HepG2 (cell line): ENCODE measurements around the gene SULT6B1. TPM values are rescaled to one million over a fixed set of nuclear protein-coding genes. Genes with fewer than 3 reads are reported as not detected.

ENCODE experiments used
- ATF7 ChIP-seq, 2 experiments: fragments of 450-650 bp in 1 of 2; sonication (generic) in 1 of 2; formaldehyde crosslinking in 1 of 2; IDR thresholded peaks; 2 replicates each; pipeline versions ENCODE4 v1.4.0 to v1.6.1; 2016 to 2020; ENCODE audit warnings: antibody characterized with exemption in 1 of 2, mild to moderate bottlenecking in 1 of 2, missing genetic modification reagents in 1 of 2
- CCAR2 ChIP-seq: fragments of 200-400 bp; formaldehyde crosslinking; optimal IDR thresholded peaks from 2 replicates; pipeline ENCODE3; 2018; ENCODE audit warnings: low read depth, mild to moderate bottlenecking, low read length, moderate library complexity
- ELF1 ChIP-seq: sonication (generic); formaldehyde crosslinking; IDR thresholded peaks from 2 replicates; pipeline ENCODE4 v1.4.0; 2020; ENCODE audit warnings: missing genetic modification reagents
- EP300 ChIP-seq, 3 experiments: sonication (generic) in 1 of 3; formaldehyde crosslinking in 1 of 3; IDR thresholded peaks; 2 replicates each; pipeline versions ENCODE4 v1.5.1 to v1.6.1; 2011 to 2020; ENCODE audit warnings: low read depth in 2 of 3, low read length in 2 of 3, borderline replicate concordance in 1 of 3, improper control_type of control experiment in 1 of 3, mild to moderate bottlenecking in 1 of 3, missing genetic modification reagents in 1 of 3, moderate library complexity in 1 of 3
- HNRNPLL ChIP-seq: fragments of 200-400 bp; formaldehyde crosslinking; IDR thresholded peaks from 2 replicates; pipeline ENCODE4 v1.6.1; 2017; ENCODE audit warnings: mild to moderate bottlenecking, low read depth, low read length; ENCODE audit not compliant: poor library complexity, severe bottlenecking
- JARID2 ChIP-seq: sonication (generic); formaldehyde crosslinking; IDR thresholded peaks from 2 replicates; pipeline ENCODE4 v1.8.1; 2023; ENCODE audit warnings: missing genetic modification reagents, inconsistent platforms; ENCODE audit not compliant: insufficient replicate concordance
- KDM2A ChIP-seq: sonication (generic); formaldehyde crosslinking; IDR thresholded peaks from 2 replicates; pipeline ENCODE4 v1.4.0; 2020; ENCODE audit warnings: low read depth, missing genetic modification reagents, borderline replicate concordance
- KLF9 ChIP-seq: IDR thresholded peaks from 2 replicates; pipeline ENCODE4 v1.6.1; 2016; ENCODE audit warnings: low read depth
- MTA3 ChIP-seq: sonication (generic); formaldehyde crosslinking; IDR thresholded peaks from 2 replicates; pipeline ENCODE4 v1.4.0; 2020; ENCODE audit warnings: missing genetic modification reagents
- RAD21 ChIP-seq: fragments of 450-650 bp; formaldehyde crosslinking; IDR thresholded peaks from 2 replicates; pipeline ENCODE4 v1.5.0; 2020; ENCODE audit warnings: mild to moderate bottlenecking
- SAP130 ChIP-seq: IDR thresholded peaks from 2 replicates; pipeline ENCODE4 v1.6.1; 2016; ENCODE audit warnings: low read depth
- SIN3A ChIP-seq: IDR thresholded peaks from 2 replicates; pipeline ENCODE4 v1.6.1; 2011; ENCODE audit warnings: low read depth, mild to moderate bottlenecking, control low read depth, low read length, borderline replicate concordance
- SP140L ChIP-seq: sonication (generic); formaldehyde crosslinking; IDR thresholded peaks from 2 replicates; pipeline ENCODE4 v1.4.0; 2020; ENCODE audit warnings: missing genetic modification reagents, borderline replicate concordance
- SSRP1 ChIP-seq: IDR thresholded peaks from 2 replicates; pipeline ENCODE4 v1.6.1; 2016; ENCODE audit warnings: control low read depth
- TEAD2 ChIP-seq: sonication (generic); formaldehyde crosslinking; IDR thresholded peaks from 2 replicates; pipeline ENCODE4 v1.9.0; 2021; ENCODE audit warnings: missing genetic modification reagents
- THYN1 ChIP-seq: sonication (generic); formaldehyde crosslinking; IDR thresholded peaks from 2 replicates; pipeline ENCODE4 v1.8.1; 2023; ENCODE audit warnings: low read depth, mild to moderate bottlenecking, moderate library complexity, missing genetic modification reagents, borderline replicate concordance
- ZNF225 ChIP-seq: sonication (generic); formaldehyde crosslinking; IDR thresholded peaks from 2 replicates; pipeline ENCODE4 v1.4.0; 2020; ENCODE audit warnings: mild to moderate bottlenecking, missing genetic modification reagents
- ZNF570 ChIP-seq: sonication (generic); formaldehyde crosslinking; IDR thresholded peaks from 2 replicates; pipeline ENCODE4 v1.4.0; 2020; ENCODE audit warnings: mild to moderate bottlenecking, missing genetic modification reagents, borderline replicate concordance
- polyA plus RNA-seq, 8 experiments: library from polyadenylated mRNA; depleted of rRNA in 3 of 8; stranded (reverse) in 7 of 8; unstranded in 1 of 8; fragments of >200 nt; fragmentation: Illumina TruSeq in 4 of 8; extraction: Trizol in 4 of 8; gene quantifications; 2 replicates each; pipeline versions ENCODE4 v1.2.1 to v1.2.3, GENCODE V29; 2011 to 2016; ENCODE audit warnings: low read depth in 4 of 8, missing spikeins in 1 of 8, mixed read lengths in 1 of 8; ENCODE audit not compliant: insufficient read depth in 1 of 8
- total RNA-seq, 5 experiments: library from RNA; depleted of rRNA; stranded (reverse); fragments of >200 nt; fragmentation: Illumina TruSeq; extraction: Trizol; gene quantifications; 2 replicates each; pipeline ENCODE4 v1.2.3, GENCODE V29; 2016; ENCODE audit warnings: low read depth in 1 of 5
- TF ChIP-seq, protein P1 (sequence below): sonication (generic); formaldehyde crosslinking; IDR thresholded peaks from 2 replicates; pipeline ENCODE4 v1.8.0; 2022; ENCODE audit warnings: mild to moderate bottlenecking, missing genetic modification reagents
- TF ChIP-seq, protein P2 (sequence below): sonication (generic); formaldehyde crosslinking; IDR thresholded peaks from 2 replicates; pipeline ENCODE4 v1.9.0; 2022; ENCODE audit warnings: missing genetic modification reagents, mild to moderate bottlenecking, borderline replicate concordance
- TF ChIP-seq, protein P3 (sequence below): sonication (generic); formaldehyde crosslinking; IDR thresholded peaks from 2 replicates; pipeline ENCODE4 v1.4.0; 2020; ENCODE audit warnings: missing genetic modification reagents
- TF ChIP-seq, protein P4 (sequence below): sonication (generic); formaldehyde crosslinking; IDR thresholded peaks from 2 replicates; pipeline ENCODE4 v1.4.0; 2020; ENCODE audit warnings: missing genetic modification reagents

The SULT6B1 gene
- total and polyA plus RNA-seq, 2 of the 13 experiments (the other 11 are each of a cell fraction or from before 2014, with no cell fraction given), result not detected

DNA sequence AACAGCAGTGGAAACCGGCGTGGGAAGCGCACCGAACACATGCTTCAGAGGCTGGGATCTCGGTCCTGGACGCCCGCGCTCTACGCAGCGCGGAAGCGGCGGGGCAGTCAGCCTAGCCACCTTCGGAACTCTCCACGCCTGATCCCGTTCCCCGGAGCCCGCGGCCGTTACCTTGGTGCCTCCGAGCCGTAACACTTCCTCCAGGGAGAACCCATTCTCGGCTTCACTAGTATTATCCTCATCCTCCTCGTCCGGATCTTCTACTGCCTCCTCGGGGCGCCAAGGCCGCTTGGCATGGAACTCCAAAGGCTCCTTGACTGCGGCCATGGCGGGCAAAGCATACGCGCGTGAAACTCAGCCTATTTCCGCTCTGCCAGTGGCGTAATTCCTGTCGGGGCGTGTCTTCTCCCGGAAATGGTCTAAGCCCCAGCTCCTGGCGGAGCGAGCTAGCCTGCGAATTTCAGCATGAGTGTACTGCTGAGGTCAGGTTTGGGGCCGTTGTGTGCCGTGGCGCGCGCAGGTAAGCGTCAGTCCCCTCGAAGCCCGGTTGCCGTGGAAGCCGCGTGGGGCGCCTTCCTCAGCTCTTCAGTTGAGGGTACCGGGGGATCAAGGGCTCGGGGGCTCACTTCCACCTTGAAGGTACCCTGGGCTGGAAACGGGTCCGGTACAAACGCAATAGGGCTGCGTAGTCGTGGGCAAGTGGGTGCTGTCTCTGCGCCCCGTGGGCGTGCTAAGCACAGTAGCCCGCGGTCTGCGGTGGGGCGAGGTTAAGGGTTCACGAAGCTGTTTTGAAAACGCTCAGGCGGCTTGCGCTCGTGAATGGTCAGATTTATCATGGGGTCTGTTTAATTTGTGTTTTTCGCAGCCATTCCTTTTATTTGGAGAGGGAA is 43.0 kb upstream of the SULT6B1 start, which contains the start of the genes CEBPZ and NDUFAF7 (continued):
- TF ChIP-seq, protein P1, sequence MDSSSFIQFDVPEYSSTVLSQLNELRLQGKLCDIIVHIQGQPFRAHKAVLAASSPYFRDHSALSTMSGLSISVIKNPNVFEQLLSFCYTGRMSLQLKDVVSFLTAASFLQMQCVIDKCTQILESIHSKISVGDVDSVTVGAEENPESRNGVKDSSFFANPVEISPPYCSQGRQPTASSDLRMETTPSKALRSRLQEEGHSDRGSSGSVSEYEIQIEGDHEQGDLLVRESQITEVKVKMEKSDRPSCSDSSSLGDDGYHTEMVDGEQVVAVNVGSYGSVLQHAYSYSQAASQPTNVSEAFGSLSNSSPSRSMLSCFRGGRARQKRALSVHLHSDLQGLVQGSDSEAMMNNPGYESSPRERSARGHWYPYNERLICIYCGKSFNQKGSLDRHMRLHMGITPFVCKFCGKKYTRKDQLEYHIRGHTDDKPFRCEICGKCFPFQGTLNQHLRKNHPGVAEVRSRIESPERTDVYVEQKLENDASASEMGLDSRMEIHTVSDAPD, result peak; percentile 76; the same call in 1 of the 2 replicates
- TF ChIP-seq SSRP1 (CRISPR knock-in tag) (no peak), MTA3 (CRISPR knock-in tag) (no peak), SAP130 (CRISPR knock-in tag) (peak; percentile 98), ZNF570 (CRISPR knock-in tag) (no peak), SIN3A (peak; percentile 90), KDM2A (peak; percentile 98), RAD21 (CRISPR knock-in tag) (peak; percentile 6), EP300 (IDR thresholded peaks at IDR 0.05; ENCODE audit: low read depth in 2 of 2, low read length in 2 of 2) (peak; percentile 31 to 73), EP300 (CRISPR knock-in tag; IDR thresholded peaks at IDR 0.05; ENCODE audit: borderline replicate concordance) (peak; percentile 45; the same call in 1 of the 2 replicates), THYN1 (CRISPR knock-in tag) (no peak), TEAD2 (CRISPR knock-in tag) (no peak), KLF9 (CRISPR knock-in tag) (peak; percentile 89; the same call in 1 of the 2 replicates), ATF7 (IDR thresholded peaks at IDR 0.05) (no peak), ATF7 (CRISPR knock-in tag; IDR thresholded peaks at IDR 0.05) (peak; percentile 61; the same call in 1 of the 2 replicates), SP140L (peak; percentile 44; the same call in 1 of the 2 replicates), ELF1 (CRISPR knock-in tag) (peak; percentile 95), CCAR2 (no peak), HNRNPLL (peak; percentile 92), ZNF225 (CRISPR knock-in tag) (peak; percentile 82), JARID2 (CRISPR knock-in tag) (no peak)
- TF ChIP-seq, protein P2, sequence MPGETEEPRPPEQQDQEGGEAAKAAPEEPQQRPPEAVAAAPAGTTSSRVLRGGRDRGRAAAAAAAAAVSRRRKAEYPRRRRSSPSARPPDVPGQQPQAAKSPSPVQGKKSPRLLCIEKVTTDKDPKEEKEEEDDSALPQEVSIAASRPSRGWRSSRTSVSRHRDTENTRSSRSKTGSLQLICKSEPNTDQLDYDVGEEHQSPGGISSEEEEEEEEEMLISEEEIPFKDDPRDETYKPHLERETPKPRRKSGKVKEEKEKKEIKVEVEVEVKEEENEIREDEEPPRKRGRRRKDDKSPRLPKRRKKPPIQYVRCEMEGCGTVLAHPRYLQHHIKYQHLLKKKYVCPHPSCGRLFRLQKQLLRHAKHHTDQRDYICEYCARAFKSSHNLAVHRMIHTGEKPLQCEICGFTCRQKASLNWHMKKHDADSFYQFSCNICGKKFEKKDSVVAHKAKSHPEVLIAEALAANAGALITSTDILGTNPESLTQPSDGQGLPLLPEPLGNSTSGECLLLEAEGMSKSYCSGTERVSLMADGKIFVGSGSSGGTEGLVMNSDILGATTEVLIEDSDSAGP (CRISPR knock-in tag), result peak; percentile 86
- TF ChIP-seq, protein P3, sequence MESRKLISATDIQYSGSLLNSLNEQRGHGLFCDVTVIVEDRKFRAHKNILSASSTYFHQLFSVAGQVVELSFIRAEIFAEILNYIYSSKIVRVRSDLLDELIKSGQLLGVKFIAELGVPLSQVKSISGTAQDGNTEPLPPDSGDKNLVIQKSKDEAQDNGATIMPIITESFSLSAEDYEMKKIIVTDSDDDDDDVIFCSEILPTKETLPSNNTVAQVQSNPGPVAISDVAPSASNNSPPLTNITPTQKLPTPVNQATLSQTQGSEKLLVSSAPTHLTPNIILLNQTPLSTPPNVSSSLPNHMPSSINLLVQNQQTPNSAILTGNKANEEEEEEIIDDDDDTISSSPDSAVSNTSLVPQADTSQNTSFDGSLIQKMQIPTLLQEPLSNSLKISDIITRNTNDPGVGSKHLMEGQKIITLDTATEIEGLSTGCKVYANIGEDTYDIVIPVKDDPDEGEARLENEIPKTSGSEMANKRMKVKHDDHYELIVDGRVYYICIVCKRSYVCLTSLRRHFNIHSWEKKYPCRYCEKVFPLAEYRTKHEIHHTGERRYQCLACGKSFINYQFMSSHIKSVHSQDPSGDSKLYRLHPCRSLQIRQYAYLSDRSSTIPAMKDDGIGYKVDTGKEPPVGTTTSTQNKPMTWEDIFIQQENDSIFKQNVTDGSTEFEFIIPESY (CRISPR knock-in tag), result peak; percentile 18; the same call in 1 of the 2 replicates
- TF ChIP-seq, protein P4, sequence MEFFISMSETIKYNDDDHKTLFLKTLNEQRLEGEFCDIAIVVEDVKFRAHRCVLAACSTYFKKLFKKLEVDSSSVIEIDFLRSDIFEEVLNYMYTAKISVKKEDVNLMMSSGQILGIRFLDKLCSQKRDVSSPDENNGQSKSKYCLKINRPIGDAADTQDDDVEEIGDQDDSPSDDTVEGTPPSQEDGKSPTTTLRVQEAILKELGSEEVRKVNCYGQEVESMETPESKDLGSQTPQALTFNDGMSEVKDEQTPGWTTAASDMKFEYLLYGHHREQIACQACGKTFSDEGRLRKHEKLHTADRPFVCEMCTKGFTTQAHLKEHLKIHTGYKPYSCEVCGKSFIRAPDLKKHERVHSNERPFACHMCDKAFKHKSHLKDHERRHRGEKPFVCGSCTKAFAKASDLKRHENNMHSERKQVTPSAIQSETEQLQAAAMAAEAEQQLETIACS (CRISPR knock-in tag), result no peak
